HS-5 (cell line): ENCODE results near the gene LARGE1.

Experiments used
- DNase-seq: peaks from one replicate; pipeline ENCODE4 v3.0.0-alpha.2; 2012; ENCODE audit warnings: low read depth

LARGE1 gene

DNA sequence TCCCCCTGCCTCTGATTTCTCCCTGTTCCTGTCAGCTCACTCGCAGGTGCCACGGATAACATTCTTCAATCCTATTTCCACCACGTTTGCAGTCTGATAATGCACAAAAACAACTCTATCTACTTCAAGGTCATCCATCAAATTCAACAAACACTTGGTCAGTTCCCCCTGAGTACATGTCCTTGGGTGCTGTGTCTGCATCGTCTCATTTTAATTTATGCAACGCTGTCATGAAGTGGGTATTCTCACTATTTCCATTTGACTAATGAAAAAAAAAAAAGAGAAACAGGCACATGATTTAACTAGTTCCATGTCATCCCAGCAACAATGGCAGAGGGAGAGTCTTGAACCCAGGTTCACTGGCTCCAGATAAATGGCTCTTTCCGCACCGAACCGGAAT is 262.6 kb downstream of the LARGE1 start:
- no peak for DNase-seq

DNA sequence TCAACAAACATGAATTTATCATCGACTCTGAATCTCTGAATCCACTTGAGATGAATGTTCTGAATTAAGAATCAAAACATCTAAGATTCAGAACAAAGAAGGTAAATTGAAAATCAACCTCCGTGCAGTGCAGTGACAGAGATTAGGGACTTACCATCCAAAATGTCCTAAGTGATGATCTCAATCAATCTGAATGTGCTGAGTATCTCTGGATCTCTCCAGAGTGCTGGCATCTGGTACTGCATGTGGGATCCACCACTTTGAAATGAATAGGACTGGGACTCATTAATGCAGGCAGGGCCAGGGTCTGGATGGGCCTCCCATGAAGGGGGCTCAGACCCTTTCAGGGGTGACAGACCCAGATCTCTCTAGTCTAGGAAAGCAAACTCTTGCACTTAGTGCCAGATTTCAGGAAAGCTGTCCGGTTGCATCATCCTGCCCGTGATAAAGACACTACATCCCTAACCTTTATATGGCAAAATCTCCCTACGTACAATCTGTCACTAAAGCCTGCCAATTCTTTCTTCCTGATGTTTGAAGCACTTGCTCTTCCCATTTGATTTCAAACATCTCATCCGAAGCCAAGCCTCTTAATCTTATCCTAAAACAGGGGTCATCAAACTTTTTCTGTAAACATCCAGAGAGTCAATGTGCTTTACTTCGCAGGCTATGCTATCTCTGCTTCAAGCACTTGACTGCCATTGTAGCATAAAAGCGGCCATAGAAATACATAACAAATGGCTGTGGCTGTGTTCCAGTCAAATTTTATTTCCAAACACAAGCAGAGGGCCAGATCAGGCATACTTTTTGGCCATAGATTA is 263.3 kb downstream of the LARGE1 start:
- no peak for DNase-seq

DNA sequence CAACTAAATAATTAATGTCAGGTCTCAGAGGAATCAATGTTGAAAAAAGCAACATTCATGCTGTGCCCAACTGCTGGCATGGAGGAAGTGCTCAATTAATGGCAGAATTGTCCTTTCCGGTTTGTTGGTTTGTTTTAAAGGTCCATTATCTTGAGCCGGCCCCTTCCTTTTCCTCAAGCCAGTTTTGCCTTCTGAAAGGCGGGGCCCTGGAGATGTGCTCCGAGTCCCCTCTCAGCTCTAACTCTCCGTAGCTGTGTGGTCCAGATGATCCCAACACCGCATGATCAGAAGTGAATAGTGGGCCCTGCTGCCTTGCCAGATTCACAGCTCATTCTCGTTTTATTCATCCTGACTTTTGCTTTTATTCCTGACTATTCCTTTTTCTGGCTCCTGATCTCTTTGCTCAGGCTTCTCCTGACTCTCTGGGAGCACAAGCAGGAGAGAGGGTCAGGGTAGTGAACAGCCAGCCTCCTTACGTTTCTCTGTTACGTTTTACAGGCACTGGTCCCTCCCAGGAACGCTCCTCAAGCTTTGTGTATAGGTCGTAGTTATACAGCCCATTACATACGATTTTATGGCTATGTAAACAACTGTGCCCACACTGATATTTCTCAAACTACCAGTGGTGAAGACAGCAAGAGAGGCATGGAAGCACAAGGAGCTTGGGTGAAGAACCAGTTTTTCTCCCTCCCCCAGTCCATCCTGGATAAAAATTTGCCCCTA is 265.9 kb downstream of the LARGE1 start:
- no peak for DNase-seq

DNA sequence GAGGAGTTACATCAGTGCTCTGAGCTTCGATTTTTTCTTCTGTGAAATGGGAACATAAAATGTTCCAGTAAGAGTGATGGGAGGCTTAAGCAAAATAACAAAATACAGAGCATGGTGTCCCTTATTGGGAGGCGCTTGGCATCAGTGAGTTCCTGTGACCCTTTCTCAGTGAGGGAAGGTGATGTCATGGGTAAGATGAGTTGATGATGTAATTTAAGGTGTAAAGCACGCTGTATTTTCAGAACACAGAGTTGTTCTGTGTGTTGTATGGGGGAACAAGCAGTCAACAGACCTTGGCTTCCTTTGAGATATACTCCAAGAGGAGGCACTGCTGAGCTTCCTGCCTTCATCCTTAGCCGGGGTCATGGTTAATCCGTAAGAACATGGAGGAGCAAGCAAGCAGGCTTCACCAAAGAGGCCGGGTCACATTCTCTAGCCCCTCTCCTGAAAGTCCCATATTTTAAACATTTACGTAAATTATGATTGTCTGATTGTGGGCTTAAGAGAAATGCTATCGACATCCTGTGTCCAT is 266.7 kb downstream of the LARGE1 start:
- no peak for DNase-seq

DNA sequence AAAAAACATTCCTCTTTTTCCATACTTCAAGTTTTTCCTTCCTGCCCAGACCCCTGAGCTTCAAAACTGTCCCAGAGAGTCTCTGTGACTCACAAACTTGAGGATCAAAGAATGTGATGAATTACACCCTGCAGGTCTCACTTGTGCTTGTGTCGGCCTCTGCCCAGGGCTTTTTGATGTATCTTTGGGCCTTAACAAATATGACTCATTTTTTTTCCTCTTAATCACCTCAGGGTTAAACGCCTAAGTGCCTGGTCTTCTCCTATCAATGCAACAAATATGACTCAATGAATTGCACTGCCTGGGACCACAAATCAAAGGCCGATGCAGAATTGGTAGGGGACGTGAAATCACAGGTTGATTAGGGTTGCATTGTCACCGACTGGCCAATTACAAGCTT is 267.7 kb downstream of the LARGE1 start:
- DNase-seq = no peak

DNA sequence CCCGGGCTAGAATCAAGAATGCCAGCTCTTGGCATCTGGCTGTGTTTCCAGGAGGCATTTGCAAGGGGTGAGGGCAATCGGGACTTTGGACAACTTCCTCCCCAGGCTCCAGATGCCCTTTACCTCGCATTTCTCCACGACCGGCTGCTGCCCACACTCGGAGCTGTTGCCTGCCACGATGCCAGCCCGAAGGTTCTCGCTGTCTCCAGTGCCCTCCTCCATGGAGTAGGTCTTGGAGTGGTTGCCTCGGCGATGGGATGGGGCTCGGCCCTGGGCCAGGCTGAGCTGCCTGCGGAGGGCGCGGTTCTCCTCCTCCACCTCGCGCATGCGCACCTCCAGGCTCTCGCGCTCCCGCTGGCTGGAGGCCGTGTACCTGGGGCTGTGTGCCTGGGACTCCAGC is 270.0 kb downstream of the LARGE1 start:
- no peak for DNase-seq

DNA sequence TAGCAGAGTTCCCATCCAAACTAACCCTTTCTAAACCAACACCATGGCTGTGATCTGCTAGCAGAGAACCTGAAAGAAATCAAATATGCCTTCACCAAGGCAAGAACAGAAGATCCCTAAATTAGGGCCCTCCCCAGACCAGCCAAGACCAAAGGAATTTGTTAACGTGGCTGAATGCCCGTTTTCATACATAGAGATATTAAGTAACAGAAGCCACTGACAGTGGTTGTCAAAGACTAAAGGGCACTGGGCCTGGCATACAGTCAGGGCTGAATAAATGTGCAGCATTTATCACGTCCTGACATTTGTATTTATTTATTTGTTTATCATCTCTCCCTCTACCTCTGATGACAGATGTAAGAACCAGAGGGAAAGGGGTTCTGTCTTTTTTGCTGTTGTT is 271.8 kb downstream of the LARGE1 start:
- no peak for DNase-seq

DNA sequence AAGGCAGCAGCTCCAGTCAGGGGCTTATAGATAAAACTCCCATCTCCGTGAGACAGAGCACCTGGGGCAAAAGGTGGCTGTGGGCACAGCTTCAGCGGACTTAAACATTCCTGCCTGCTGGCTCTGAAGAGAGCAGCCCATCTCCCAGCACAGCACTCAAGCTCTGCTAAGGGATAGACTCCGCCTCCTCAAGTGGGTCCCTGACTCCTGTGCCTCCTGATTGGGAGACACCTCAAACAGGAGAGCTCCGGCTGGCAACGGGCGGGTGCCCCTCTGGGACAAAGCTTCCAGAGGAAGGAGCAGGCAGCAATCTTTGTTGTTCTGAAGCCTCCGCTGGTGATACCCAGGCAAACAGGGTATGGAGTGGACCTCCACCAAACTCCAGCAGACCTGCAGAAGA is 279.4 kb downstream of the LARGE1 start:
- no peak for DNase-seq

DNA sequence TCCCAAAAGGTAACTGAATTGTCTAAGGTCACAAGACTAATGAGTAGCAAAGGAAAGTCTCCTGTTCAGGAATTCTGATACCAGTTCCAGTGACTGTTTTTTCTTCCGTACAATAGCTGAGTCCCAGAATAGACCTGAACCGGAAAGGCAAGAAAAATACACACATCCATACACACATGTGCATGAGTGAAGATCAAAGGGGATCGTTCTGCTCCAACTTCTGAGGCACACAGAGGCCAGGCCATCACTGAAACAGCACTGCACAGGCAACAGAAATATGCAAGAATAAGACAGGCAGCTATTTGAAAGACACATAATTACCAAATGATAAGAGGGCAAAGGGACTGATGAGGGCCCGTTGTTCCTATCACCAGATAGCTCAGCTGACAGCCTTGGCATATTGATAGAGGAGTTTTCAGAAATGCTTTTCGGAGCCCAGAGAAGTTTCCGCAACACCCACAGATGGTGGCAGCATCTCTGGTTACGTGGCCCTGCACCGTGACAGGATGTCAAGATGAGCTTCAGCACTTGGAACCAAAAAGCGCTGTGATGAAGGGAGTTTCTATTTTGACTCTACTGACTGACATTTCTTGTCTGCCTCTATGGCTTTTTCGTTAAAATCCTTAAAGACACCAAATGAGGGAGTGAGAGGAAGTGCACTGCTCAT is 280.6 kb downstream of the LARGE1 start:
- no peak for DNase-seq

DNA sequence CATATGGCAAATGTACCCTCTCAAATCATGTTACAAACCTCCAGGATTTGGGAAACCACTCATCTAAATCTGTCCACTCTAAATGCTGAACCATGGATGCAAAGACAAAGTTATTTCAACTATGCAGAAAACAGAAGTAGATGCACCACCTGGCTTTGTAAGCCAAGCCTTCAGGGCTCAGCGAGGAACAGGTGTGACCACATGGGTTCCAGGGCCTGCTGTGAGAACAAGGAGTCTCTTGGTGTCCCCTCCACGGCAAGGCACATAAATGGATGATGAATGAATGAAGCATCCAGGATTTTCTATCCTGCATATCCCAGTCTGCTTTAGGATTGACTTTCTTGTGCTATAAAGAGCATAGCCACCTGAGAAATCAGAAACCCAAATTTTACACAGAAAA is 284.5 kb downstream of the LARGE1 start:
- DNase-seq = no peak

DNA sequence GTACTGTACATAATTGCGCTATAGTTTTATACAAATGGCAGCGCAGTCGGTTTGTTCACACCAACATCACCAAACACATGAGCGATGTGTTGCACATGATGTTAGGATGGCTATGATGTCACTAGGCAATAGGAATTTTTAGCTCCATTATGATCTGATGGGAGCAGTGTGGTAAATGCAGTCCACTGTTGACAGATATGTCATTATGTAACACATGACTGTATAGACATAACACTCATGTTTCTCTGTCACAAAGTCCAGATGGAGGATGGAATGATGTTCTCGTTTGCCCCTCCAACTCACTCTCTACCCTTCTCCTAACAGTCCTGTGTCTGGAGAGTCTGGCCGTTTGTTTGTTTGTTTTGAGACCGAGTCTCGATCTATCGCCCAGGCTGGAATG is 288.5 kb downstream of the LARGE1 start:
- no peak for DNase-seq

DNA sequence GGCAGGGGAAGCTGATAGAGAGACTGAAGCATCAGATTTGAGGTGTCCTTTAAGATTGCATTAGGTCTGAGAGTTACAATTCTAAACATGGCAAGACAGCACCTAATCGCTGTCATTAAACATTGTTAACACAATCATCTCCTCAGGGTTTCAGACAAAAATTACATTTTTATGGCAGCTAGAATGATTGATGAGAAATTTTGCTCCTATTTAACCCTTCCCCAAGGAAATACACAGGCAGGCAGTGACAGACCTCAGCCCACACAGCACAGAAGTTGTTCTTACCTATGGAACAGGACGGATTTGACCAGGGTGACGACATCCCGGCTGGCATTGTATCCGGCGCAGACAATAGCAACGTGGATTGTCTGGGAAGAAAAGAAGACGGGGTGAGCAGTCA is 294.3 kb downstream of the LARGE1 start:
- DNase-seq = no peak

DNA sequence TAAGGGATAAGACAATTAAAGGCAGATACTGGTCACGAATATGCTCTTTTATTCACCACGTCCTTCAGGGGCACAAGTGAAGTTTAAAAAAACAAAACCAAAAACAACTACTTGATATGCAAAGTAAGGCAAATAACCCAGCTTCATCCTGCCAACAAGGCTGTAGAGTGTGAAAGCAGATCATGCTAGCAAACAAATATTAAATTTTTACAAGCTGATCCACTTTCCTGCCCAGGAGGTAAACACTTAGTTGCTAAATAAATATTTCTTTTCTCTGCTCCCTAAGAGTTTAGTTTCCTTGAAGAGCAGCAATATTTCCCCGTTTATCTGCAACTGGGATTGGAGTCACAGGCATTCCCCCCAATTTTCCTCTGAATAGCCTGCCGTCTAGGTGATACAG is 300.2 kb downstream of the LARGE1 start:
- no peak for DNase-seq

DNA sequence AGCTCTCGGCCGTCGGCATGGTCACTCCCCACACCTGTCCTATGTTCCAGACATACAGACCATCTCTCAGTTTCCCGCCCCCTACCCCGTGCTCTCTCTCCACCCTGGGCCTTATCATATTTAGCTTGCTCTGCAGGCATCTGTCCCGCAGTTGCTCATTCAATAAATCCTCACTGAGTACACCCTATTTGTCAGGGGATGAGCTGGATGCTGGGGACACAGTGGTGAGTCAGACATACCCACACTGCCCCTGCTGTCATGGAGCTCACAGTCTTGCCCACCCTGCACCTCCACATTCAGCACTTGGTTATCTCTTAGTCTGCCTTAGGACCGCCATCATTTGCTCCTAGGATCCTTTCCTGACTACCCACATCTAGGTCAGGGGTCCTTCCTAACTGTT is 313.8 kb downstream of the LARGE1 start:
- DNase-seq = no peak

DNA sequence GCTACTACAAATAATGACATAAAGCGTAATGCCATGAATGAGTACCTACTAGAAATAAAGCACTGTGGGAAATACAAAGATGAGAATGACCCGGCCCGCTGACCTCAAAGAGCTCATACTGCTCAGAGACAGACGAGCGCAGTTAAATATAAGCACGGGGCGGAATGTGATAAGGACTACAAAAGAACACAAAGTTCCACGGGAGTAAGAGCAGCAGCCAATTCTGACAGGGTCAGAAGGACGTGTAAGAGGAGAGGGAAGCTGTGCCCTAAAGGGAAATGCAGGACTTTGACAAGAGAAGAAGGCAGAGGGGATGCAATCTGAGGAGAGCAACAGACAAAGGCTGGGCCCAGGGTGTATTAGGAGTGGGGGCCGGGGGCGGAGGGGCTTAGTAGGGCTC is 314.6 kb downstream of the LARGE1 start:
- DNase-seq = no peak

DNA sequence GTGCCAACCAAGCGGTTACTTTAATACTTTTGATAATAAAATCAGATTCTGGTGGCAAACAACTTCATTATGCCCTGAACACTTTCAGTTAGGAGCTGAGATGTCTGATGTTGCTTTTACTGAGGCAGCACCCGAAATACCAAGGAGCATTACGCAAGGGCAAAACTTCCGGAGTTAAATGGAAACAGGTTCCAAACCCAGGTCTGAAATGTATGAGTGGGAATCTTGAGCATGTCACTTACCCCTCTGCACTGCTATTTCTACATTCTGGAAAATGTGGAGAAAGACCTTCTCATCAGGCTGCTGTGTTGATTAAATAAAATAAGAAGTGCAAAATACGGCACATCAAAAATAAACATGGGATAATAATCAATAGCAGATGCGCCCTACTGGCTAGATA is 315.1 kb downstream of the LARGE1 start:
- DNase-seq = no peak

DNA sequence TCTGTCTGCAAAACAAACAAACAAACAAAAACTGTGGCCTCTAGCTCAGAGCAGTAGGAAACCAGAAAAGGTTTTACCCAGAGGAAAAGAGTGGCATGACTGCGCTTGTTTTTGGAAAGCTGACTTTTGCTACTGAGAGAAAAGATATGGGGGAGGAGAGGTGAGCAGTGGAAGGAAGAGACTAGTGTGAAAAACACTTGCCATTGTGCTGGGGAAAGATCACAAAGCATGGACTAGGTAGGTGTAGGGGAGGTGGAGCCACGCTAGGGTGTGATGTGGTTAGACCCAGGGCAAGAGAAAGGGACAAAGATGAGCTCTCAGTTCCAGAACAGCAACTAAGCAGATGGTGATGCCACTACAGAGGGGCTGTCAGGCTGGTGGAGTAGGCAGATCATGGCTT is 319.2 kb downstream of the LARGE1 start:
- DNase-seq = no peak

DNA sequence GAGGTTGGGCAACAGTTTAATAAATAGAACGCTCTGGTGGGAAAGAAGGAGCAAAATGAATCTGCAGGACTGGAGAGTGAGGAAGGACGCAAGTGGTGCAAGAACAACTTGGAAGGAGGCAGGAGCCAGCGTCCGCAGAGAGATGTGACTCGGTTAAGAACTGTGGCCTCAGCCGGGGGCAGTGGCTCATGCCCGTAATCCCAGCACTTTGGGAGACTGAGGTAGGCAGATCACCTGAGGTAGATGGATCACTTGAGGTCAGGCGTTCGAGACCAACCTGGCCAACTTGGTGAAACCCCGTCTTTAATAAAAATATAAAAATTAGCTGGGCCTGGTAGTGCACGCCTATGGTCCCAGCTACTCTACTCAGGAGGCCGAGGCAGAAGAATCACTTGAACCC is 319.7 kb downstream of the LARGE1 start:
- DNase-seq = no peak

DNA sequence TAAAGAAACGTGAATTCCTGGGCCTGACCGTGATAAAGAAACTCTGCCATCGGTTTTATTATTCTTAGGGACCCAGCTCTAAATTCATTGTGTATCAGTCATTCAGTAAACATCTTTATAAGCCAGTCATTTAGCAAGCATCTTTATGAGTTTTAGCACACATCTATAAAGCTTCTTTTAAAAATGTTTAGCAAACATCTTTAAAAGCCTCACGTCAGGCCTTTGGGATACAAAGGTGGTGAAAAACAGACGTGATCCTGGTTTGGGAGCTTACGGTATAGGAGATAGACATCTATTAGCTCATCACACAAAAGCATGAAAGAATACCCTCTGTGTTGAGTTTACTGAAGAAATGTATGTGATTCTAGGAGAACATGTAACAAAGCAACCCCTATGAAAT is 320.2 kb downstream of the LARGE1 start:
- DNase-seq = no peak

DNA sequence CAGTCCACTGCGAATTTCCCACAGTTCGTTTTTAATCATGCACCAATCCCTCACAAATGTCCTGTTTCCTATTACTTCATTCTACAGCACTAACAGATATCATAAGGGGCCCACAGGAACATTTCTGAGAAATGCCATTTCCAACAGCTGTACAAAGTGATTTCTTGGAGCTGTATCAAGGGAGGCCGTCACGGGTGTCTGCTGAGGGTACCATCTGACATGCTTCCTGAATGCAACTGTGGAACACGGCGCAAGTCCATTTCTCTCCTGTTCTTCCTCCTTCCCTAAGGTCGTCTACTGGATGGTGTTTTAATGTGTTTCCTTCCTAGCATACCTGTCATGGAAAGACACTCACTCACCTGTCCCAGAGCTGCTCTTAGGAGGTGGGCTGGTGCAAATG is 320.7 kb downstream of the LARGE1 start:
- no peak for DNase-seq

DNA sequence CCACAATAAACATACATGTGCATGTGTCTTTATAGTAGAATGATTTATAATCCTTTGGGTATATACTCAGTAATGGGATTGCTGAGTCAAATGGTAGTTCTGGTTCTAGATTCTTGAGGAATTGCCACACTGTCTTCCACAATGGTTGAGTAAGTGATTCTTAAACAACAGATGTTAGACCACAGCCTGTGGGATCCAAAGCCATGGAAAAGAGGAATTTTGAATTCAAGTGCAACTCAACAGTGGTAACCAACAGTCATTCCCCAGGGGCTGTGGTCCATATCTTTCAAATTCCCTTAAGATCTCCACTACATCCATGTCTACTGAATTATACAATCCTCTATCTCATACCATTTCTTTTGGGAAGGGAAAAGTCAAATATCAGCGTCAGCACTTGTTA is 321.5 kb downstream of the LARGE1 start:
- no peak for DNase-seq

DNA sequence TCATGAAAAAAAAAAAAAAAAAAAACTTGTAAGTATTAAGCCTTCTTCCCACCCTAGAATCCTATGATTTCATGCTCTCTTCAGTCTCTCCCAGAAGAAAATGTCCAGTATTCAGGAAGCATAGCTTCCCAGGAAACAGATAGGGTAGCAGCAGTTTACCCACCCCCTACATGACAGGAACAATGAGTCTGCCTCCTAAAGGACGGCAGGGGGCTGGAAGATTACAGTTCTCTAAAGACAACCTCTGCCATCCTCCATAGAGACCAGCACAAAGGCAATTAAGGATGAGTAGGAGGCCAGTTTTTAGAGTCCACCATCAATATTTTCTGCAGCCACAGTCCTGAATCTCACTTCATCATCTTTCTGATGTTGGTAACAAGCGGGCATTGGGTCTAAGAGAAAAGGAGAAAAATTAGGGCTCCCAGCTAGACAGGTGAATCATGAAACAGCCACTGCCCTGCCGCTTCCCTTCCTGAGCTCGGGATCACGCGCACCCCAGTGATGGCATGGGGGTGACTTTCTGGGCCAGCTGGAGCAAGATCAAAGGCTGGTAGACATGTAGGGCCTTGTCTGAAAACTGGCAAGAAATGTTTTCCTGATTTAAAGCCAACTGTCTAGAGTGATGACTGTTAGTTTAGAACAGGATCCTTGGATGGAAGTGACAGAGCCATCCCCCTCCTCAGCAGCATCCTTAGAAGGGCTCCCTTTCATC is 322.8 kb downstream of the LARGE1 start:
- DNase-seq = no peak
